SK-N-SH (cell line): ENCODE measurements around the gene CDH19. TPM values are rescaled to one million over a fixed set of nuclear protein-coding genes. Genes with fewer than 3 reads are reported as not detected.

ENCODE experiments used
- CTCF ChIA-PET: fragments of 300-600, 350-600 bp; formaldehyde crosslinking; extraction: SDS; loops from one replicate; lab custom pipeline; 2021; lab: Yijun Ruan, JAX
- POLR2A ChIA-PET: fragments of 350-600 bp; sonication (Branson Sonifier 250); formaldehyde crosslinking; extraction: SDS; loops from one replicate; lab custom pipeline; 2020; ENCODE audit warnings: antibody characterized with exemption, inconsistent platforms; lab: Yijun Ruan, JAX
- DNase-seq: peaks from one replicate; pipeline ENCODE4 v3.0.0; 2012
- H2AFZ ChIP-seq: fragments of 200-600 bp; sonication (generic); 2 replicates; pipeline ENCODE4 v1.8.1; 2016; ENCODE audit warnings: antibody characterized with exemption, mild to moderate bottlenecking, low read depth
- H3F3A ChIP-seq: fragments of 200-600 bp; sonication (generic); replicated peaks from 2 replicates; pipeline ENCODE3; 2016; ENCODE audit warnings: antibody characterized with exemption, mild to moderate bottlenecking; ENCODE audit not compliant: insufficient read depth
- H3K27ac ChIP-seq, 2 experiments: fragments of 200-500 bp in 1 of 2; fragments of 200-600 bp in 1 of 2; sonication (Bioruptor generic) in 1 of 2; sonication (generic), shearing (Covaris generic) in 1 of 2; 2 replicates each; pipeline versions ENCODE4 v1.5.1 to v1.6.1; 2014 to 2016; ENCODE audit warnings: low read depth in 2 of 2, inconsistent platforms in 1 of 2, low read length in 1 of 2, mild to moderate bottlenecking in 1 of 2, mixed read lengths in 1 of 2
- H3K27me3 ChIP-seq: fragments of 200-600 bp; sonication (generic), shearing (Covaris generic); 2 replicates; pipeline ENCODE4 v1.6.1; 2016; ENCODE audit warnings: mixed run types; ENCODE audit not compliant: insufficient read depth
- H3K36me3 ChIP-seq, 2 experiments: fragments of 200-500 bp in 1 of 2; fragments of 200-600 bp in 1 of 2; sonication (Bioruptor generic) in 1 of 2; sonication (generic) in 1 of 2; replicated peaks in 1 of 2; 2 replicates each; pipeline versions ENCODE3 to v1.5.1; 2014 to 2016; ENCODE audit warnings: low read length in 1 of 2, mild to moderate bottlenecking in 1 of 2; ENCODE audit not compliant: insufficient read depth in 2 of 2, control insufficient read depth in 1 of 2
- H3K4me1 ChIP-seq, 2 experiments: fragments of 200-500 bp in 1 of 2; fragments of 200-600 bp in 1 of 2; sonication (Bioruptor generic) in 1 of 2; sonication (generic), shearing (Covaris generic) in 1 of 2; 2 replicates each; pipeline versions ENCODE4 v1.5.1 to v1.6.1; 2014 to 2016; ENCODE audit warnings: low read depth in 1 of 2, low read length in 1 of 2, mixed run types in 1 of 2; ENCODE audit not compliant: insufficient read depth in 2 of 2, control insufficient read depth in 1 of 2
- H3K4me2 ChIP-seq: fragments of 200-600 bp; sonication (generic), shearing (Covaris generic); 2 replicates; pipeline ENCODE4 v1.6.1; 2017; ENCODE audit warnings: mixed run types
- H3K4me3 ChIP-seq, 2 experiments: fragments of 200-500 bp in 1 of 2; fragments of 200-600 bp in 1 of 2; sonication (Bioruptor generic) in 1 of 2; sonication (generic), shearing (Covaris generic) in 1 of 2; 2 replicates each; pipeline versions ENCODE4 v1.5.1 to v1.8.1; 2014 to 2016; ENCODE audit warnings: low read depth in 2 of 2, inconsistent platforms in 1 of 2, low read length in 1 of 2, mild to moderate bottlenecking in 1 of 2, mixed read lengths in 1 of 2, moderate library complexity in 1 of 2
- H3K79me2 ChIP-seq: fragments of 200-600 bp; sonication (generic); 2 replicates; pipeline ENCODE4 v1.8.1; 2017; ENCODE audit warnings: mild to moderate bottlenecking; ENCODE audit not compliant: insufficient read depth
- H3K9ac ChIP-seq: fragments of 200-600 bp; sonication (generic); 2 replicates; pipeline ENCODE4 v1.6.1; 2017; ENCODE audit warnings: mixed run types
- H3K9me2 ChIP-seq: fragments of 200-600 bp; sonication (generic); 2 replicates; pipeline ENCODE4 v1.6.1; 2017; ENCODE audit warnings: mixed run types
- H3K9me3 ChIP-seq: fragments of 200-600 bp; sonication (generic); 2 replicates; pipeline ENCODE4 v1.6.1; 2017; ENCODE audit warnings: mixed run types, mild to moderate bottlenecking, moderate library complexity
- H4K20me1 ChIP-seq: fragments of 200-600 bp; sonication (generic); 2 replicates; pipeline ENCODE4 v1.6.1; 2017; ENCODE audit warnings: mild to moderate bottlenecking, mixed run types; ENCODE audit not compliant: insufficient read depth
- CHD2 ChIP-seq: fragments of 150-350 bp; IDR thresholded peaks from 2 replicates; pipeline ENCODE4 v1.6.1; 2018; ENCODE audit warnings: low read length; ENCODE audit not compliant: partially characterized antibody
- CTCF ChIP-seq: fragments of 200-600 bp; sonication (generic); IDR thresholded peaks from 2 replicates; pipeline ENCODE4 v1.6.1; 2017; ENCODE audit warnings: antibody characterized with exemption, mild to moderate bottlenecking, moderate library complexity
- ELF1 ChIP-seq: IDR thresholded peaks from 2 replicates; pipeline ENCODE4 v1.4.0; 2012
- EZH2phosphoT487 ChIP-seq: fragments of 200-600 bp; sonication (generic); IDR thresholded peaks from 2 replicates; pipeline ENCODE4 v1.6.1; 2017; ENCODE audit warnings: low read depth, mixed run types, mild to moderate bottlenecking, antibody characterized with exemption, moderate library complexity, borderline replicate concordance
- FOSL2 ChIP-seq: IDR thresholded peaks from 2 replicates; pipeline ENCODE4 v1.4.0; 2012; ENCODE audit warnings: low read depth, mild to moderate bottlenecking, moderate library complexity, borderline replicate concordance
- FOXJ3 ChIP-seq: sonication (generic); formaldehyde crosslinking; IDR thresholded peaks from 2 replicates; pipeline ENCODE4 v1.5.1; 2020; ENCODE audit warnings: mild to moderate bottlenecking, missing genetic modification reagents
- FOXM1 ChIP-seq: IDR thresholded peaks from 2 replicates; pipeline ENCODE4 v1.4.0; 2012; ENCODE audit warnings: low read depth, mild to moderate bottlenecking
- GABPA ChIP-seq: IDR thresholded peaks from 2 replicates; pipeline ENCODE4 v1.4.0; 2012; ENCODE audit warnings: low read depth, mild to moderate bottlenecking
- MAX ChIP-seq: IDR thresholded peaks from 2 replicates; pipeline ENCODE4 v1.4.0; 2012; ENCODE audit warnings: low read depth
- MEF2A ChIP-seq: IDR thresholded peaks from 2 replicates; pipeline ENCODE4 v1.4.0; 2012; ENCODE audit warnings: low read depth, borderline replicate concordance
- MXI1 ChIP-seq: IDR thresholded peaks from 2 replicates; pipeline ENCODE4 v1.6.1; 2012; ENCODE audit warnings: mild to moderate bottlenecking, low read depth, low read length, improper control_type of control experiment
- NFIC ChIP-seq: IDR thresholded peaks from 2 replicates; pipeline ENCODE4 v1.4.0; 2012; ENCODE audit warnings: borderline replicate concordance
- NRF1 ChIP-seq: IDR thresholded peaks from 2 replicates; pipeline ENCODE4 v1.6.1; 2012; ENCODE audit warnings: low read depth, mild to moderate bottlenecking, low read length
- PBX3 ChIP-seq: IDR thresholded peaks from 2 replicates; pipeline ENCODE4; 2012
- POLR2AphosphoS5 ChIP-seq: IDR thresholded peaks from 2 replicates; pipeline ENCODE4 v1.6.1; 2012; ENCODE audit warnings: low read depth, low read length
- RAD21 ChIP-seq: IDR thresholded peaks from 2 replicates; pipeline ENCODE4 v1.6.1; 2012; ENCODE audit warnings: mild to moderate bottlenecking, low read length
- RCOR1 ChIP-seq: fragments of 150-350 bp; IDR thresholded peaks from 2 replicates; pipeline ENCODE4 v1.6.1; 2017; ENCODE audit warnings: antibody characterized with exemption, low read length
- RFX5 ChIP-seq: IDR thresholded peaks from 2 replicates; pipeline ENCODE4 v1.6.1; 2012; ENCODE audit warnings: mild to moderate bottlenecking, improper control_type of control experiment, low read length
- RXRA ChIP-seq: IDR thresholded peaks from 2 replicates; pipeline ENCODE4 v1.4.0; 2012; ENCODE audit warnings: low read depth, mild to moderate bottlenecking, borderline replicate concordance
- SMC3 ChIP-seq: IDR thresholded peaks from 2 replicates; pipeline ENCODE4 v1.6.1; 2012; ENCODE audit warnings: low read depth, low read length, improper control_type of control experiment
- TCF12 ChIP-seq: IDR thresholded peaks from 2 replicates; pipeline ENCODE4 v1.4.0; 2012
- TEAD4 ChIP-seq: IDR thresholded peaks from 2 replicates; pipeline ENCODE4 v1.4.0; 2012; ENCODE audit warnings: mild to moderate bottlenecking, borderline replicate concordance; ENCODE audit not compliant: insufficient read depth
- USF1 ChIP-seq: IDR thresholded peaks from 2 replicates; pipeline ENCODE4 v1.4.0; 2012; ENCODE audit warnings: low read depth, borderline replicate concordance
- YY1 ChIP-seq: IDR thresholded peaks from 2 replicates; pipeline ENCODE4 v1.4.0; 2012; ENCODE audit warnings: low read depth, mild to moderate bottlenecking
- WGBS: methylation state at CpG from one replicate; pipeline ENCODE4 v1.1.6; 2017; ENCODE audit warnings: low lambda C conversion rate; 5-methylcytosine and 5-hydroxymethylcytosine counted together
- polyA plus RNA-seq, 3 experiments: library from polyadenylated mRNA; depleted of rRNA; stranded (reverse); fragments of >200 nt; gene quantifications; 2 replicates each; pipeline ENCODE4 v1.2.3, GENCODE V29; 2012
- TF ChIP-seq, protein P1 (sequence below): IDR thresholded peaks from 2 replicates; pipeline ENCODE4 v1.4.0; 2012; ENCODE audit warnings: low read depth, borderline replicate concordance

The CDH19 gene
- polyA plus RNA-seq, 1 of the 3 experiments (the other 2 are of a cell fraction), result not detected

DNA sequence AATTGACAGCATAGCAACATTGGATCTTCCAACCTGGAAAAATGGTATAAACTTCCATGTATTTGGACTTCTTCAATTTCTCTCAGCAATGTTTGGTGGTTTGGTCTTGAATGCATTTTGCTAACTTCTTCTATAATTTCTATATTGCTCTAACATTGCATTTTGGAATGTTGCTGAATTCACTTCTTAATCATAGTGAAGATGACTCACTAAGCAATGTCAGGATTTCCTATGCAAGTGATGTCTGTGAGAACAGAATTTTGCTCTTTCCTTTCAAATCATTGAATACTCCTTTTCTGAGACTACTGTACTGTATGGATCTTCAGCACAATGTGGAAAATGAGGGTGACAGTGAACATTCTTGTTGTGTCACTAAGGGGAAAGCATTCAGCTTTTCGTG lies 28.9 kb upstream of the CDH19 start:
- DNase-seq, result no peak
- Histone ChIP-seq H3K9ac (no peak overlapping the region), H3K4me2 (no peak overlapping the region), H3K4me3 (no peak overlapping the region), H3K27ac (no peak overlapping the region), H3K27me3 (no peaks in the 10 kb centered on the region), H3F3A (no peaks in the 10 kb centered on the region), H3K36me3 (no peaks in the 10 kb centered on the region), H3K79me2 (no peaks in the 10 kb centered on the region), H4K20me1 (no peaks in the 10 kb centered on the region), H3K4me1 (no peaks in the 10 kb centered on the region), H2AFZ (no peak overlapping the region), H3K9me2 (no peaks in the 10 kb centered on the region), H3K9me3 (no peaks in the 10 kb centered on the region)
- WGBS, result 50% methylated on average over 1 of the region's 1 CpG
- CTCF ChIA-PET, result interaction anchor here (1.0 kb wide), 1 partner anchor 9 kb away, joined by 6 read pairs; no protein-coding TSS in a partner anchor
- POLR2A ChIA-PET, result no interaction called here
- TF ChIP-seq GABPA, result no peak
- no peak for TF ChIP-seq RFX5
- TF ChIP-seq CHD2, result no peak
- no peak for TF ChIP-seq MEF2A
- no peak for TF ChIP-seq FOXM1
- no peak for TF ChIP-seq YY1
- TF ChIP-seq USF1, result no peak
- no peak for TF ChIP-seq RCOR1
- TF ChIP-seq NFIC, result no peak
- TF ChIP-seq ELF1, result no peak
- no peak for TF ChIP-seq POLR2AphosphoS5
- TF ChIP-seq RAD21, result no peak
- TF ChIP-seq RXRA, result no peak

DNA sequence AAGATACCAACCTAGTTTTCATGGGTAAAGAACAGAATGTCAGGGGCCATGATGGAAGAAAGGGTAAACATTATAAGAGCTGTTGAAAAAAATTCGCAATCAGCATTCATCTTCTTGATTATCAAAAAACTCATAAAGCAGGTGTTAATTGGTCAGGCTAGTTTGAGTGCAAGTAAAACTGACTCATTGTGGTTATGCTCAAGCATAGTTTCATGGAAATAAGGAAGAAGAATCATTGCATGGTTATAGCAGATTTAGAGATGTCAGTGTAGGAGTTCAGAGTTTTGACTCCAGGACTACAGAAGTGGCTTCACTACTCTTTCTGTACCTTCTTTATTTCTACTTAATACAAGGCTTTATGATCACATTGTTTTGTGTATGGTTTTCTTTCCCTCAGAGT lies 26.9 kb upstream of the CDH19 start:
- CTCF ChIA-PET, result no interaction called here
- no peak overlapping the region for H3K9ac ChIP-seq

More for the DNA sequence above, 26.9 kb upstream of the CDH19 start:
- no peaks in the 10 kb centered on the region for H3K9me2 ChIP-seq
- H3K79me2 ChIP-seq, result no peaks in the 10 kb centered on the region
- no peaks in the 10 kb centered on the region for H3K36me3 ChIP-seq
- no peak overlapping the region for H2AFZ ChIP-seq
- no peak overlapping the region for H3K27ac ChIP-seq
- H4K20me1 ChIP-seq, result no peaks in the 10 kb centered on the region
- 48% methylated on average over 1 of the region's 1 CpG for WGBS
- no peak for DNase-seq
- no peaks in the 10 kb centered on the region for H3F3A ChIP-seq
- H3K4me2 ChIP-seq, result no peak overlapping the region
- H3K9me3 ChIP-seq, result no peaks in the 10 kb centered on the region
- H3K4me3 ChIP-seq, result no peak overlapping the region
- TF ChIP-seq EZH2phosphoT487, result no peak
- TF ChIP-seq TEAD4, result no peak
- TF ChIP-seq POLR2AphosphoS5, result no peak
- no peak for TF ChIP-seq FOSL2
- no peak for TF ChIP-seq FOXJ3 (CRISPR knock-in tag)
- TF ChIP-seq NRF1, result no peak
- TF ChIP-seq, protein P1, sequence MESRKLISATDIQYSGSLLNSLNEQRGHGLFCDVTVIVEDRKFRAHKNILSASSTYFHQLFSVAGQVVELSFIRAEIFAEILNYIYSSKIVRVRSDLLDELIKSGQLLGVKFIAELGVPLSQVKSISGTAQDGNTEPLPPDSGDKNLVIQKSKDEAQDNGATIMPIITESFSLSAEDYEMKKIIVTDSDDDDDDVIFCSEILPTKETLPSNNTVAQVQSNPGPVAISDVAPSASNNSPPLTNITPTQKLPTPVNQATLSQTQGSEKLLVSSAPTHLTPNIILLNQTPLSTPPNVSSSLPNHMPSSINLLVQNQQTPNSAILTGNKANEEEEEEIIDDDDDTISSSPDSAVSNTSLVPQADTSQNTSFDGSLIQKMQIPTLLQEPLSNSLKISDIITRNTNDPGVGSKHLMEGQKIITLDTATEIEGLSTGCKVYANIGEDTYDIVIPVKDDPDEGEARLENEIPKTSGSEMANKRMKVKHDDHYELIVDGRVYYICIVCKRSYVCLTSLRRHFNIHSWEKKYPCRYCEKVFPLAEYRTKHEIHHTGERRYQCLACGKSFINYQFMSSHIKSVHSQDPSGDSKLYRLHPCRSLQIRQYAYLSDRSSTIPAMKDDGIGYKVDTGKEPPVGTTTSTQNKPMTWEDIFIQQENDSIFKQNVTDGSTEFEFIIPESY, result no peak
- no peak for TF ChIP-seq MAX
- TF ChIP-seq RXRA, result no peak
- no peak for TF ChIP-seq TCF12
- no peak for TF ChIP-seq SMC3
- TF ChIP-seq MXI1, result no peak
- no peak for TF ChIP-seq PBX3
- no peak for TF ChIP-seq ELF1
- TF ChIP-seq CTCF, result no peak
- H3K4me1 ChIP-seq, result no peaks in the 10 kb centered on the region
- no peaks in the 10 kb centered on the region for H3K27me3 ChIP-seq
- POLR2A ChIA-PET, result no interaction called here
